GM19239 (cell line): Measurements from ENCODE around the gene GNG2.

Source experiments
- DNase-seq: peaks from one replicate; pipeline ENCODE4 v3.0.0; 2011; ENCODE audit warnings: low spot score; ENCODE audit not compliant: insufficient read length
- FAIRE-seq: peaks from 2 replicates; lab custom pipeline; 2011; peaks lifted over from hg19 to GRCh38; lab: Jason Lieb, UNC

Gene GNG2

DNA sequence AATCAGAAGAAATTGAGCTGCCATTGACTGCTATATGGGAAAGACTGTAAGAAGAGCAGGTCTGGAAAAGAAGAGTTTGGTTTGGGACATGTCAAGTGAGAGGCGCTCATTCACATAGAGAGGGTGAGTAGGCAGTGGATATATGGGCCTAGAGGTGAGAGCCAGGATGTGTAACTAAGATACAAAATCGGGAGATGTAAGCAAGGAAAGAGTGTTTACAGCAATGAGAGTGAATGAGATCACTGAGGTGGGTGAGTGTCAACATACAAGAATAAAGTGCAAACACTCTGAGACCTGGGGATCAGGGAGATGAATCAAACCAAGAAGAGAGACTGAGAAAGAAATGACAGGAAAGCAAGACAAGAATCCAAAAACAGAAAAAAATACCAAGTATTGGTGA lies 70.9 kb downstream of the GNG2 start:
- FAIRE-seq (no peak), DNase-seq (no peak)

DNA sequence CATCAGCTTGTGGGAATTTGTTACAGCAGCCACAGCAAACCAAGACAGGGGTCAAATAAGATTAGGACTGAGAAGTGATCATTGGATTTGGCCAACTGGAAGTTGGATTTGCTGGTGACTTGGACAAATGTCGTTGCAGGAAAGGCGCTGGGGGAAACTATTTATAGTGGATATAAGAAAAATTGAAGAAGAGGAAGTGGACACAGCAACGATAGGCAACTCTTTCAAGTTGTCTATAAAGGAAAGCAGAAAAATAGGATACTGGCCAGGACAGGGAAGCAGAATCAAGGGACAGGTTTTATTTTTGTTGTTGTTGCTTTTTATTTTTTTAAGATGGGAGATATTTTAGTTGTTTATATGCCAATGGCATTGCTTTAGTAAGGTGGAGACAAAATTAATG lies 72.8 kb downstream of the GNG2 start:
- FAIRE-seq = no peak
- DNase-seq = no peak

DNA sequence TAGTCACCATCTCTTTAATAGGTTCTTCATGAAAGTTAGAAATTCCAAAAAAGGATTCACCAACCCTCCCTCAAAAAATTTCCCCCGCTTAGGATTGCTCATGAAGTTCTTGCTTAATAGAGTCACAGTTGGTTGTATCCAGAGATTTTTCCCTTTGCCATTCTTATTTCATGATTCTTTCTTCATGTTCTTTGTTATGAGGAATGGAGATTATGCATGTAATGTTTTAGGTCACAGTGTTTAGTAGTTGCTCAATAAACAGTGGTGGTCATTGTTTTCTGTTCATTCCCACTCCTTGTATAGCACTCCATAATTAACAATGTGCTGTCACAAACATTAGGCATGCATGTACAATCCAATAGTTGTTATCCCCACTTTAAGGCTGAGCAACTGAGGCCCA lies 77.7 kb downstream of the GNG2 start:
- FAIRE-seq (peak; percentile 14), DNase-seq (no peak)

DNA sequence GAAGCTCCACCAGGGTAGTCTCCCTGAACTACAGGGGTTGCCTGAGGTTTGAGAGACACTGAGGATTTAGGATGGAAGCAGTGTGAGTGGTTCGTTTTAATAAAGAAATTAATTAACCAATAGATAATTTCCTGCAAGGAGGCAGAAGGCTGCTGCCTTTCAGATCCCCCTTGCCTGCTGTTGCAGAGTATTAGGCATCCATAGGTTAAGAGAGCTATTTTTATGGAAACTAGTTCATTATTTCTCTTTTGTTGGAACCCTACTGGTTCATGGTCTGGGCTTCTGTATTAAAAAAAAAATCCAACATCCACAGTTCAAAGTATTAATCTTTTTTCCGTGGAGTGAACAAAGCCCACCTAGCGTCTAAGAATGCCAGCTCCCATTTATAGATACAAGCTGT lies 78.4 kb downstream of the GNG2 start:
- FAIRE-seq = no peak
- DNase-seq = no peak

DNA sequence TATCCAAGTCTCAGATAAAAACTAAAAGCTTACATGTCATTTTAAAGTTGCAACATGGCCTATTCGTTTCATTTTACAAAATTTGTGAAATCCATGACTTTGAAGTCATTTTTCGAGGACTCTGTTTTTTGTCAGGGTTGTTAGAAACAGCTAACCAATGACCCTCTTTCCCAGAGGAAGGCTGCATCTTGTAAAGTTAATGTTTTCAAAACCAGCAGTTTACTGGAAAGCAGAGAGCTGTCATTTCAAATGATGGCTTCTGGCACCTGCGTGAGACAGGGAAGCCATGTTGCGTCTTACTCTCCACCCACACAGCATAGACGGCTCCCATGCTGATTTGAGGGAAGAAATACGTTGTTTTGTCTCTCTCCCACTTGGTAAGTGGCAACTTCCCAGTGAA lies 78.8 kb downstream of the GNG2 start:
- DNase-seq (no peak), FAIRE-seq (peak; percentile 48)

DNA sequence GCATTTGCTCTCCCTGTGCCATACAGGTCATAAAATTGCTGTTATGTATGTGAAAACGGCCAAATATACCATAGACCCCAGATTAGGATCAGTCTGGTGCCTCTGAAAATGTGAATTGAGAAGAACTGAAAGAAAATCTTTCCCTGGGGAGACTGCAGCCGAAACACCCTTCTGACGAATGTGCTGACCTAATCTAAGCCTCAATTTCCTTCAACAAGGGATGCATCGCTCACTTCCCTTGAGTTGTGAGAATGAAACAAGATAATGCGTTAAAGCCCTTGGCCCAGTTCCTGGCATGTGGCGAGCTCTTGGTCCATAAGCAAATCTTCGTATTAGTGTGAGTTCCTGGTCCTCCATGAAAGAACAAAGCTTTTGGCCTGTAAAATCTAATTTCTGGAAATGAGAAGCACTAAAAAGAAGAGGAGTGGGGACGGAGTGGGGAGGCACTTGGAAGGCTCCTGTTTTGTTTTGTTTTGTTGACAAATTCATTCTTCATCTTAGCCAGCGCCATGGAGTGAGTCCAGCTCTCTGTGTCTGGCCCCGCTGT lies 79.4 kb downstream of the GNG2 start:
- DNase-seq = no peak
- peak; percentile 80 for FAIRE-seq

DNA sequence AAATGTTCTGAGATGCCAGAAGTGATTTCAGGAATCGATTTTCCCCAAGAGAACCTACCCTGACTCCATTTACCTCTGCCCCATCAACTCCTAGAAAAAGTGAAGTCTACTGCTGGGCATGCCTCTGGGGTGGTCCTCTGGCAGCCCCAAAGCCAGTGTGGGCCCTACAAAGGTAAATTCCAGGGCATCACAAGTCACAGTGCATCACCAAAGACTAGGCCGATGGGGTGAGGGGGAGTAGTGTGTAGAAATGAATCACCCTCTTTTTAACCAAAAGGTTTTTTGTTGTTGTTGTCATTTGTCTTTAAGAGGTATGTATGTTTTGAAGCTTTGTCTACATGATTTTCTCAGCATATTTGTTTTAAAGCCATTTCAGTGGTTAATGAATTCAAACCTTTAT lies 82.6 kb downstream of the GNG2 start:
- FAIRE-seq (no peak), DNase-seq (no peak)

DNA sequence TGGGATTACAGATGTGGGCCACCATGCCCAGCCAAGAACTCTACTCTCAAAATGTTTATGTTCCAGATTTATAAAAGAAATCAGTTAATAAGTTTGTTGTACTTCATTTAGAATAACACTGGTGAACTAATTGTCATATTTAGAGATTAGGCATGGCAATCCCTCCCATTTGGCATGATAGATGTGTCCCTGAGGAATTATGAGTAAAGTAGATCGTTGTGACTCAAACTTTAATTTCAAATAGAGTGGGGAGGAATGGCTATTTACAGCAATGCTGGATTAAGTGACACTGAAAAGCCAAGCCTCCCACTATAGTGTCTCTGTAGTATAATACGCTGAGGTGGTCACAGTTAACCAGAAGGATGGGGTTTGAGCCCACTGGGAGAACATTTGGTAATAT lies 89.6 kb downstream of the GNG2 start:
- FAIRE-seq = no peak

DNA sequence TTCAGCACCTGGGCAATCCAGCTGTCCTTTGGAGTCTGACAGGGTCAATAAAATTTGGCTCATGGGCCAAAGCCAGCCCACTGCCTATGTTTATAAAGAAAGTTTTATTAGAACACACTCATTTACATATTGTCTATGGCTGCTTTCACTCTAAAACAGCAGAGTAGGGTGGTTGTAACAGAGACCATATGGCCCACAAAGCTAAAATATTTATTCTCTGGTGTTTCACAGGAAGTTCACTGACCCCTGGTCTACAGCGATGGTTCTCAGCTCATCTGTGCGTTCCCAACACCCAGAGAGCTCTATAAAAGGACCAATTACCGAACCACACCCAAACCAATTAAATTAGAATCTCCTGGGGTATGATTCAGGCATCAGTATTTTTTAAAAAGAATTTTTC lies 91.2 kb downstream of the GNG2 start:
- DNase-seq (no peak), FAIRE-seq (no peak)

More for the DNA sequence above, 89.6 kb downstream of the GNG2 start:
- no peak for DNase-seq

DNA sequence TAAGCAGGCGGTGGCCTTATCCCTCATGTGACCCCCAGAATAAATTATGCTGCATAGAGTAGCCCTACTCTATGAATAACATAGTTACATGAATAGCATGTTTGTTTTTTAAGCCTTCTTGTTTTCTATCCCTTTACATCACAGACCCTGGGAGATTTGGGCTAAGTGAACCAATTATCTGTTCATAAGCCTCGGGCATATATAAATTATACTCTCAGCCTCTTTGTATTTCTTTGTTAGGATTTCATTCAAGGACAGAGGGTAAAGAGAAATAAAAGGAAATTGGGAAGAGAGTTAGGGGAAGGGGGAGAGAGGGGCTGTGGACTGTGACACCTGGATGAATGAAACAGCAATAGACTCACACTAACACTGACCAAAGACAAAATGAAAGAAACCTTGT lies 93.6 kb downstream of the GNG2 start:
- no peak for DNase-seq
- FAIRE-seq = no peak

DNA sequence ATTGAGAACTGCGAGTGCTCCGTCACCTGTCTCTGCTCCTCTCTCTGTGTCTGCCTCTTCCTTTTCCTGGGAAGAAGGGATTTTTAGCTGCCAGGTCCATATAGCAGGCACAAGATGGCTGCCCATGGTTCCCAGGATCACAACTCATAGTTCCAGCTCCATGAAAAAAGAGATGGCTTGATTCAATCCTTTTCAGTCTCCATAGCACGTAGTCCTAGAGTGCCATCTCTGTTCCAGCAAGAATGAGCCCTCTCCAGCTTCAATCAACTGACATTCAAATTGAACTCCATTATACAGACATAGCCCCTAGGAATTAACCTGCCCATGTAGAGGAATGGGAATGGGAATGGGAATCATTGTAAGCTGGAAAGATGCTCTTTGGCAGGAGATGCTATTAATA lies 94.2 kb downstream of the GNG2 start:
- no peak for DNase-seq

DNA sequence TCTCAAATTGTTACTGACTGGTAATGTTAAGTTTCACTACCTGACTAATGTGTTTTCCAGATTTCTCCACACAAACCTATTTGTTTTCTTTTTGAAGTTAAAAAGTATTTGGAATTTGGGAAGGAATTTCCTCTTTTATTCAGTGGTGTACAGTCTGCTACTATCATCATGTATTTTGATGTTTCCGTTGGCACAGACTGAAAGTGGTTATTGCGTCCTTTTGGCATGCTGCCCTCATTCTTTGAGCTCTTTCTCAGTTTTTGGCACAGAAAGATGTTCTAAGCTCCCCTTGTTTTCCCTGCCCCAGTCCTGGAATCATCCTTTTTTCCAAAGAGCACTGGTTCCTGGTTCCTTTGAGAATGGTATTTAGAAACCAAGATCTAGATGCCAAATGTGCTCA lies 97.5 kb downstream of the GNG2 start:
- no peak for FAIRE-seq
- DNase-seq = no peak

More for the DNA sequence above, 94.2 kb downstream of the GNG2 start:
- no peak for FAIRE-seq

DNA sequence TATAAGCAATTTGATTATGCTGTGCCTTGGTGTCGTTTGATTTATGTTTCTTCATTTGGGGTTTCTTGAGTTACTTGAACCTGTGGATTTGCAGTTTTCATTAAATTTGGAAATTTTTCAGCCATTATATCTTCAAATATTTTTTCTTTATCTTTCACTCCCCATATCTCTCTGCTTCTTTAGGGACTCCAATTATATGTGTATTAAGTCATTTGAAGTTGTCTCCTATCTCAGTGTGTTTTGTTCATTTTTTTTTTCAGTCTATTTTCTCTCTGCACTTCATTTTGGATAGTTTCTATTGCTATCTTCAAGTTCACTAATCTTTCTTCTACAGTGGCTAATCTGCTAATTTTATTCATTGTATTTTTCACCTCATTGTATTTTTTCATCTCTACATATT lies 99.5 kb downstream of the GNG2 start:
- no peak for FAIRE-seq
- no peak for DNase-seq

DNA sequence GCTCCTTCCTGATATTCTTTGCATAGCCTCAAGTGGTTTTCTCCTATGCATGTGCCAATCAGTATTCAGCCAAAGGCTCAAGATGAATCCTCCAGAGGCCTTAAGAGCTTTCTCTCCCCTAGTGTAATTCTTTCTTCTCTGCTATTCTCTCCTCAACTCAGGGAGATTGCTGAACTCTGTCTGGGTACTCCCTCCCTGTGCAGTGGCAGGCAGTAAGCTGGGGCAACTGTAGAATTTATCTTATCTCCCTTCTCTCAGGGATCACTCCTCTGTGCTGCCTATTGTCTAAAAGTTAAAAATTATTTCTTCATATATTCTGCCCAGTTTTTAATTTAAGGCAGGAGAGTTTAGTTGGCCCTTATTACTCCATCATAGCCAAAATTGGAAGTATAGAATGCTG lies 100.5 kb downstream of the GNG2 start:
- DNase-seq = no peak
- FAIRE-seq = no peak

DNA sequence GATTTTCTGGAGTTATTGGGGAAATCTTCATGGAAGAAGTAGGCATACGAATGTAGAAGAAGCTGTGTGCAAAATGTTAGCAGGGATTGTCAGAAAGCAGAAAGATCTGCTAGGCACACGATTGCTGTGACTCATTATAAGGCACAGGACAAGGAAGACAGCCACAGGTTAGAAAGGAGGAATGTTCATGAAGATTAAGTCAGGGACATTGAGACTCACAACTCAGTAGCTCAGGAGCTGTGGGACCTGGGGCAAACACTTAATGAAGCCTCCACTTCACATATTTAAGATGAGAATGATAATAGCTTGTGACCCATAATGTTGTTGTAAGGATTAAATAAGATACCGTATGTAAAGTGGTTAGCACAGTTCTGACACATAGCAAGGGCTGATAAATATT lies 102.3 kb downstream of the GNG2 start:
- no peak for DNase-seq
- no peak for FAIRE-seq

DNA sequence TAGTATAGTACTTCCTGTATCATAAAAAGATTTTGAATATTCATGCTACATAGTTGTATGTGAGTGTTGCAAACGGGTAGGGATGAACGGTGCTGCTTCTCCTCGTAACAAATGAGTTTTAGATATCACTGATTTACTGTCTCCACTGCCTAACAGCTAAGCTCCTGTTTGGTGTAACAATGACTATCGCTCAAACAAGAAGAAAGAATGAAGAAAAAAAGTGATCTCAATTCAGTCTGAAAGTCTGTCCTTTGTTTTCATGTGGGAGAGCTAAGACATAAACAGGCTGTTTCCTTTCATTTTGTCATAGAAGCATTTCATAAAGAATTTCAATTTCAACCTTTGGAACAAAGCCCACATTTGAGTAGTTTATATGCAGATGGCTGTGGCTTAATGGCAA lies 102.9 kb downstream of the GNG2 start:
- FAIRE-seq = no peak
- DNase-seq = no peak

DNA sequence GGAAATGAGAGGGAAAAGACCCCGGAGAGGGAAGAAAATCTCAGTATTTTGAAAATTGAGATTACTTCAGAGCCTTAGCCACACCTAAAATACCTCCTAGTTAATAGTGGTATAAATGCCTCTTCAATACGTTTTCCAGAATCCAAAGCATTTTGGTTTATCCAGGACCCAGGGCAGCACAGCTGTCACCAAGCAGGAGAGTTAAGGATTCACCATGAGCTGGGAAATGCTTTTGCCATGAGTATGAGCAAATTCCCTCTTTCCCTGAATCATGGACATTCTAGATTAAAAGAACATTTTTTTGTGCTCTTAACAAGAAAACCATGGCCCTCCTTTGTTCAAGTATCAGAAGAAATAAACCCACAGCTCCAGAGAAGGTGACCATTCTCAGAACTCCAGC lies 107.1 kb downstream of the GNG2 start:
- DNase-seq = no peak
- FAIRE-seq = no peak

DNA sequence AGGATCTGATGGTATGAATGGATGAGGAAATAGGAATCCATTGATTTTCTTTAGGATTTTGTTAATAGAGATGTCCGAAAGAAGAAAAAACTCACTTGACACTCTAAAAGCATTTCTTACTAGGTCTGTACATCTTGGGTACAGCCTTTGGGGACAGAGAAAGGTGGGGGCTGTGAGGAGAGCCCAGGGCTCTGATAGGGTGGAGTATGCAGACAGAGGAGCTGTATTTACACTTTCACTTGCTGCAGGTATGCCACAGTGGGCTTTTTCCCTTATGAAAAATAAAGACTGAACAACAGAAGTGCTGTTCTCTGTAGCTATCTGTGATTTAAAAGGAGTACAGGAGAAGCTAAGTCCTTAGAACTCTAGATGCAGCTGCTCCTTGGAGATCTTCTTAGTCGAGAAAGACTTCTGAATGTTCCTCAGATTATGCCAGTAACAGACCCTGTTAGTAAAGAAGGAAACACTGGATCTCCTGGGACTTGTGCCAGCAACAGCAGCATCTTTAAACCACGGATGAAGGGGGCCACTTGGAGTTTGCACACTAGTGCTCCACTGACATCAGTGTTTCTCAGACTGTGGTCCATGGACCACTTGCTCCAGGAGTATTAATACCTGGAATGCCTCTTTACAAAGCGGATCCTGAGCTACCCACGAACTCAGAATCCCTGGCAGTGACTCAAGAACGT lies 109.6 kb downstream of the GNG2 start:
- FAIRE-seq = no peak

DNA sequence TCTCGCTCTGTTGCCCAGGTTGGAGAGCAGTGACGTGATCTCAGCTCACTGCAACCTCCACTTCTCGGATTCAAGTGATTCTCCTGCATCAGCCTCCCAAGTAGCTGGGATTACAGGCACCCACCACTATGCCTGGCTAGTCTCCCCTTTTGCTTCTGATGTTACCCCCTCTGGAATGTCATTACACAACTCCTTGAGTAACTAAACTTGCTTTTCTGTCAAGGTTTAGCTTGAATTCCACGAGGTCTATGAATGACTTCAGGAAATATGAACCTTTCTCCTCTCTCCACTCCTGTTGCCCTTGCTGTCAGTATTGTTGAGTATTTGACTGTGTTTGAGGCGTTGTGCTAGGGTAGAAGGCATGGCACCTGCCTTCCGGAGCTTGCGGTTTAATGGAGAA lies 112.2 kb downstream of the GNG2 start:
- no peak for FAIRE-seq

More for the DNA sequence above, 109.6 kb downstream of the GNG2 start:
- DNase-seq = no peak

DNA sequence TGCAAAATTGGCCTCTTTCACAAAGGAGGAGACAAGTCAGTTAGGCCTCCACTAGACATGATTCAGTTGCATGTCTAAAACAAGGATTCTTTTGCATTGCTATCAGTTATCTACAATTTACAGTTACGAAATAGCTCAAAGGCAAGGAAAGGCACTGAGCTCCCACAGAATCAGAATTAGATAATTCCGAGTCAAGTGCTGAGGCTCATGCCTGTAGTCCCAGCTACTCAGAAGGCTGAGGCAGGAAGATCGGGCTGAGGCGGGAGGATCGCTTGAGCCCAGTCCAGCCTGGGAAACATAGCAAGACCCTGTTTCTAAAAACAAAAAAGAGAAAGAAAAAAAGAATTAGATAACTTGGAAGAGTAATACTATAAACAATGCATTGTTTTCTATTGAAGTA lies 116.7 kb downstream of the GNG2 start:
- DNase-seq (no peak), FAIRE-seq (no peak)

More for the DNA sequence above, 112.2 kb downstream of the GNG2 start:
- no peak for DNase-seq

DNA sequence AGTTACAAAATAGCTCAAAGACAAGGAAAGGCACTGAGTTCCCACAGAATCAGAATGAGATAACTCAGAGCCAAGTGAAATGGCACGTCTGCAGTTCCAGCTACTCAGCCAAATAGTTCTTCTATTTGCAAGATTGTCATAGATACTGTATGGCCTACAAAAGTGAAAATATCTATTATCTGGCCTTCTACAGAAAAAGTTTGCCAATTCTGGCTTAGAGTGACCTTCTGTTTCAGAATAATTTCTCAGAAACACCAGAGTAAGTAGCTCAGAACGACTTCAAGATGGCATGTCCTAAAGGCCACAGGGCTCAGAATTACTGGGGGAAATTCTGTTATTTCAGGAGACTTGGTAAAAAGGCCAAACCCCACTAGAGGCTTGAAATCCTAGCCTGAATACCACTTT lies 118.3 kb downstream of the GNG2 start:
- DNase-seq (no peak), FAIRE-seq (no peak)

DNA sequence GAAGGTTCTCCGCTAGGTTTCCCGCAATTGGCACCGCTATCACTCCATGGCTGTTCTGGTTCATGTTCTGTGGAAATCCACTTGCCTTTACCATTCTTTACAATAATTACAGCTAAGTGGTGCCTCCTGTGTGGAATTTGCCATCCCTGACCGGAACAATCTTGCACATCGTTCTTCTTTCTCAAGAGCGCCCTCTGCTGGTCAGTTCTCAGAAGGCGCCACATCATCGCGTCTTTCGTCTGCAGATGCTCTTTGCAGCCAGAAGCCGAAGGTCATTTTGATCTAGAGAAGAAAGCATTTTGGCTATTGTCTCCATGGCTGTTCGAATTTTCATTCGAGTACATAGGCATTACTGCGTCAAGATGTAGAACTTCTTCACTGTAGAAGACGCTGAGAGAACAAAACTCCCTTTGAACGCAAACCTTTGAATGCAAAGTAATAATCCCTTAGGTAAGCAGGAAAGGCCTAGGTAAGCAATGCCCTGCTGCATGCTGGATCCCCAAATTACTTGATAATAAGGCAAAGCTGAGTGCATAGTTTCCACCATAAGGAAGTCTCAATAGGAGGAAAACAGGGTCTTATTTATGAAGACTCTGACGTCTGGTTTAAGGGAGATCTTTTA lies 118.8 kb downstream of the GNG2 start:
- FAIRE-seq (peak; percentile 100), DNase-seq (peak; percentile 42)
